Measurements from ENCODE around the gene LDHD.

The LDHD gene

GRCh38 chr16:75073545-75074303 is 42.9 kb downstream of the LDHD start:
- no peak for DNase-seq (ENCODE audit: low read depth)
- no peak overlapping the region for H3K4me3 ChIP-seq (ENCODE audit: low read depth, low read length)
- TF ChIP-seq CTCF (IDR thresholded peaks at IDR 0.05; ENCODE audit: control insufficient read depth, extremely low read depth, insufficient read depth): no peak

- no peak for DNase-seq (ENCODE audit: low read depth)
- TF ChIP-seq CTCF (IDR thresholded peaks at IDR 0.05; ENCODE audit: control insufficient read depth, extremely low read depth, insufficient read depth): no peak
- no peak overlapping the region for H3K4me3 ChIP-seq (ENCODE audit: low read depth, low read length)
Measured at GRCh38 chr16:75072239-75072947, 44.2 kb downstream of the LDHD start.

GRCh38 chr16:75071621-75072020 is 45.0 kb downstream of the LDHD start:
- H3K4me3 ChIP-seq (ENCODE audit: low read depth, low read length): no peak overlapping the region
- no peak for DNase-seq (ENCODE audit: low read depth)
- TF ChIP-seq CTCF (IDR thresholded peaks at IDR 0.05; ENCODE audit: control insufficient read depth, extremely low read depth, insufficient read depth): no peak

- H3K4me3 ChIP-seq (ENCODE audit: low read depth, low read length): no peak overlapping the region
- DNase-seq (ENCODE audit: low read depth): no peak
- TF ChIP-seq CTCF (IDR thresholded peaks at IDR 0.05; ENCODE audit: control insufficient read depth, extremely low read depth, insufficient read depth): no peak
Measured at GRCh38 chr16:75070012-75070841, 46.4 kb downstream of the LDHD start.

- TF ChIP-seq CTCF (IDR thresholded peaks at IDR 0.05; ENCODE audit: control insufficient read depth, extremely low read depth, insufficient read depth): no peak
- H3K4me3 ChIP-seq (ENCODE audit: low read depth, low read length): no peak overlapping the region
- no peak for DNase-seq (ENCODE audit: low read depth)
Measured at GRCh38 chr16:75068085-75069031, 48.2 kb downstream of the LDHD start.

GRCh38 chr16:75066861-75067447 is 49.6 kb downstream of the LDHD start:
- no peak for TF ChIP-seq CTCF (IDR thresholded peaks at IDR 0.05; ENCODE audit: control insufficient read depth, extremely low read depth, insufficient read depth)

More at GRCh38 chr16:75066861-75067447, 49.6 kb downstream of the LDHD start:
- DNase-seq (ENCODE audit: low read depth): no peak
- no peak overlapping the region for H3K4me3 ChIP-seq (ENCODE audit: low read depth, low read length)

All from LNCaP clone FGC (cell line).